Fibroblast of mammary gland (primary cell): ENCODE results near the gene IRF8.

Experiments used
- DNase-seq: peaks from one replicate; pipeline ENCODE4 v3.0.0-alpha.2; 2010; ENCODE audit warnings: low read depth
- H3K4me3 ChIP-seq: 2 replicates; pipeline ENCODE4 v1.5.1; 2011; ENCODE audit warnings: low read depth, mild to moderate bottlenecking, low read length, moderate library complexity; ENCODE audit not compliant: control insufficient read depth
- TF ChIP-seq, protein P1 (sequence below): conservative IDR thresholded peaks from 2 replicates; pipeline ENCODE4 v1.5.1; 2011; ENCODE audit warnings: low read depth, low read length, inconsistent platforms; ENCODE audit not compliant: control insufficient read depth, insufficient read depth

IRF8 gene

DNA sequence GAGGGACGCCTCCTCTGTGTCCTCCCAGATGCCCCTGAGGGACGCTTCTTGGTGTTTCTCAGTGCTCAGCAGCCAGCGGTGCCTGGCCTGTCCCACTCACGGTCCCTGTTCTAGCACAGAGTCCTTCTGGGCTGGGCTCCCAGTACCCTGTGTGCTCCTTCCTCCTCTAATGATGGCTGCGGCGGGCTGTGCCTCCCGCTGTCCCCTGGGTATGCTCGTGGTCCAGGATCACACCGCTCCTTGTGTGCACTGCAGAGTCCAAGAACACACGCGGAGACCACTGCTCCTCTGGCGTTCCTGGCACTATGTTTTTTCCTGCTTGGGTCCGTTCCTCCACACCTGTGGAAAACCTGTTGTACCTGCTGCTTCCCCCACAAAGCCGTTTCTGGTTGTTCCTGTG is 15.1 kb upstream of the IRF8 start:
- TF ChIP-seq, protein P1, sequence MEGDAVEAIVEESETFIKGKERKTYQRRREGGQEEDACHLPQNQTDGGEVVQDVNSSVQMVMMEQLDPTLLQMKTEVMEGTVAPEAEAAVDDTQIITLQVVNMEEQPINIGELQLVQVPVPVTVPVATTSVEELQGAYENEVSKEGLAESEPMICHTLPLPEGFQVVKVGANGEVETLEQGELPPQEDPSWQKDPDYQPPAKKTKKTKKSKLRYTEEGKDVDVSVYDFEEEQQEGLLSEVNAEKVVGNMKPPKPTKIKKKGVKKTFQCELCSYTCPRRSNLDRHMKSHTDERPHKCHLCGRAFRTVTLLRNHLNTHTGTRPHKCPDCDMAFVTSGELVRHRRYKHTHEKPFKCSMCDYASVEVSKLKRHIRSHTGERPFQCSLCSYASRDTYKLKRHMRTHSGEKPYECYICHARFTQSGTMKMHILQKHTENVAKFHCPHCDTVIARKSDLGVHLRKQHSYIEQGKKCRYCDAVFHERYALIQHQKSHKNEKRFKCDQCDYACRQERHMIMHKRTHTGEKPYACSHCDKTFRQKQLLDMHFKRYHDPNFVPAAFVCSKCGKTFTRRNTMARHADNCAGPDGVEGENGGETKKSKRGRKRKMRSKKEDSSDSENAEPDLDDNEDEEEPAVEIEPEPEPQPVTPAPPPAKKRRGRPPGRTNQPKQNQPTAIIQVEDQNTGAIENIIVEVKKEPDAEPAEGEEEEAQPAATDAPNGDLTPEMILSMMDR = no peak
- DNase-seq = no peak
- H3K4me3 ChIP-seq = no peak overlapping the region

DNA sequence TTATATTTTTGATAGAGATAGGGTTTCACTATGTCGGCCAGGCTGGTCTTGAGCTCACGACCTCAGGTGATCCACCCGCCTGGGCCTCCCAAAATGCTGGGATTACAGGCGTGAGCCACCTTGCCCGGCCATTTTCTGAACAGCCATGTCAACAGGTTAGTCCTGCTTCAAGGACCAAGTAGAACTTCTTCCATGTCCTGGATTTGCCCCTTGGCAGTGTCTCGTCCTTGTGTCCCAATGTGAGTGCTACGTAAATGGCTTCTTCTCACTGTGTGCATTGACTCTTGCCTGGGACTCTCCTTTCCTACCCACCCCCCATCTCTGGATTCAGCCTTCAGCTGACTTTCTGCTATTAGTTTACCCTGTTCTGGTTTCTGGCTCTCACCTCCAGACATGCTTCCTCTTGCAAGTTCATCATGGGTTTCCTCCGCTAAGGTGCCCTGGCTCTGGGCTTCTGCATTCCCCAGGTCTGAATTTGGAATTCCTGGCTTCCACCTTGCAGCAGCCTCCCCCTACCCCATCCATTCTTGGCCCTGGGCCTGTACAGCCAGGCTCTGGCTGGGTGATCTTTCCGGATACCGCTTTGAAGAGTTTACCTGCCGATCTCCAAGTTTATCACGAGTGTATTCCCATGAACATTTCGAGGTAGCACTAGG is 14.0 kb upstream of the IRF8 start:
- no peak overlapping the region for H3K4me3 ChIP-seq
- TF ChIP-seq, protein P1 = no peak
- no peak for DNase-seq

DNA sequence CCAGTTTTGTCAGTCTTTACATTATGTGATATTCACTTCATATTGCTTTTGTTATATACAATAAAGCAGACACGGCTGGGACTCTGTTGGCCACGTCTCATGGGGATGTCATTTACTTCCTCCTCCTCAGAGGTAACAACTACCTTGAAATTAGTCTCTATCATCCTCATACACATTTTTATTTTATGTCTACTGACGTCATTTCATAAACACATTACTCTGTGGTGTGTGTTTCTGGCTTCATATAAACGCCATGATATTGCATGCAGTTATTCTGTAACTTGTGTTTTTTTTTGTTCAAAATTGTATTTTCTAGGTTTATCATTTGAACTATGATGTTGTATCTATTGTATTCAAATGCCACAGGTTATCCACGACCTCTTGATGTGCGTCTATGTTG is 13.4 kb upstream of the IRF8 start:
- no peak for DNase-seq
- H3K4me3 ChIP-seq = no peak overlapping the region
- TF ChIP-seq, protein P1 = no peak

DNA sequence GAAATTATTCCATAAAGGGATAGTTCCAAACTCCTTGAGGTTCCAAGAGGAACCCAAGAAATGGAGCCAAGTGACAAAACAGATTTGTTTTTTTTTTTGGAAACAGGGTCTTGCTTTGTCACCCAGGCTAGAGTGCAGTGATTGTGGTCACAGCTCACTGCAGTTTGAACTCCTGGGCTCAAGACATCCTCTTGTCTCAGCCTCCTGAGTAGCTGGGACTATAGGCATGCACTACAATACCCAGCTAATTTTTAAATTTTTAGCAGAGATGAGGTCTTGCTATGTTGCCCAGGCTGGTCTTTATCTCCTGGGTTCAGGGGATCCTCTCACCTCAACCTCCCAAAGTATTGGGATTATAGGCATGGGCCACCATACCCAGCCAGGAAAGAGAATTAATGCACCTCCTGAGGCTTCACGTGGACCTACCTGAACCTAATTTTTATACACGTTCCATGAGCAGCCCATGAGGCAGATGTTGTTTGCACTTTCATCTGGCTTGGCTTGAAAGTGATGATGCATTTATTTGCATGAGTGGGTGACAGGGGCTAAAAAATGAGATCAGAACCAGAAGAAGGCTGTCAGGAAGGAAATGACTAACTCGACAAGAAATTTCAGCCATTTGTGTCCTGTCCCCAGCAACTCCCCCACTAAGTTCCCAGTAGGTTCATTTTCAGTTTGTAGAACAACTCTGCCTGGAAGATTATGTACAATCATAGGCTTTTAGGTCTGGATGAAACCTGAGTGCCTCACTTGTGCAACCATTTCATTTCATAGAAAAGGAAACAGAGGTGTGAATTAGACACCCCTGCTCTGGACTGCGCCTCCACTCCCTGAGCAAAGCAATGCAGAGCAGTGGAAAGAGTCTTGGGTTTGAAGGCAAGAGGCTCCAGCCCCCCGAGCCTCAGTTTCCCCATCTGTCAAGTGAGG is 10.3 kb upstream of the IRF8 start:
- H3K4me3 ChIP-seq = no peak overlapping the region
- TF ChIP-seq, protein P1 = no peak
- DNase-seq = peak; percentile 76

DNA sequence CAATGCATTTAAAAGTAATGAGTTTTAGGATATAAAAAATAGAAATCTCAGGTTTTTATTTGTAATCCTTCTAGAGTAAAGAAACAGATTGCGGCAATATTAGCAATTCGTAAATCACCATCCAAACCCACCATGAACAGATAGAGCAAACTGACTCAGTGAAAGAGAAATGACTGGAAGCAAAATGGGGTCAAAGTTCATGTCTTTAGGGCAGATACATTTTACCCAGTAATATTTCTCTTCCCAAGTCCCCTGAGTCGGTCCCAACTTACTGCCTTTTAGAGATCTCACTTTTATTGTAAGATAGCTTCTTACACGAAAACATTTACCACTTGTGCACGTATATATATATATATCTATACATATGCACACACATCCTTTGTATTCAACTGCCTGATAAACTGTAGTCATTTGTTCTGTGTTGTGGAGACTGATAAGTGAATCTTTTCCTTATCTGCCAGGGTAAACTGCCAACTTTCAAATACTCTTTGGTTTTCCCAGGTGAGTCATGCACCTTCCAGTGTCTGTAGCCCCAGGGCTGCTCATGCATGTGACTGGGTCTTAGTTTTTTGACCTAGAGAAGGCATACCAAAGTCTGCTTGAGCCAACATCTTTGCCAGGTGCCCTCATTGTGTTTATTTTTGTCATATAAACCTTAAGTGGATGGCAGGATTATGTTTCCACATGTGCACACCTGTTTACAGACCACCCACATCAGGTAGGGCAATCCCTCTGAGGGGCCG is 7.8 kb upstream of the IRF8 start:
- DNase-seq = no peak
- H3K4me3 ChIP-seq = no peak overlapping the region
- TF ChIP-seq, protein P1 = no peak

DNA sequence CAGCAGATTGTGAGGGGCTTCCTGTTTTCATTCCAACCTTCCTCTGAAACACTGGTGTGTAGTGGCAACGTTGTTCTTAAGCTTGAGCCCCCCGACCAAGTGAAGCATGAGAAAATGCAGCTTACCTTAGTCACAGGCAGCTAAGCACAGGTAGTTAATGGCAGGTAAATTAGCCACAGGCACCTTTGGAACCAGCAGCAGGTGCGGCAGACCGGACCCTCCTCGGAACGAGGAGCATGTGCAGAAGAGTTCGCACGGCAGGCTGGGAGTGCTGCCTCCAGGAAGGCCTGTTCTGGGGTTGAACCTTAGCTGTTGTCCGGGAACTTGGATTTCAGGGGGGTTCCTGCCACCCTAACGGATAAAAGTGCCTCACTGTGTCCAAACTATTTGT is 7.2 kb upstream of the IRF8 start:
- no peak for DNase-seq
- TF ChIP-seq, protein P1 = no peak
- H3K4me3 ChIP-seq = no peak overlapping the region
